Measurements from ENCODE around the gene FAM237A.

Gene FAM237A

DNA sequence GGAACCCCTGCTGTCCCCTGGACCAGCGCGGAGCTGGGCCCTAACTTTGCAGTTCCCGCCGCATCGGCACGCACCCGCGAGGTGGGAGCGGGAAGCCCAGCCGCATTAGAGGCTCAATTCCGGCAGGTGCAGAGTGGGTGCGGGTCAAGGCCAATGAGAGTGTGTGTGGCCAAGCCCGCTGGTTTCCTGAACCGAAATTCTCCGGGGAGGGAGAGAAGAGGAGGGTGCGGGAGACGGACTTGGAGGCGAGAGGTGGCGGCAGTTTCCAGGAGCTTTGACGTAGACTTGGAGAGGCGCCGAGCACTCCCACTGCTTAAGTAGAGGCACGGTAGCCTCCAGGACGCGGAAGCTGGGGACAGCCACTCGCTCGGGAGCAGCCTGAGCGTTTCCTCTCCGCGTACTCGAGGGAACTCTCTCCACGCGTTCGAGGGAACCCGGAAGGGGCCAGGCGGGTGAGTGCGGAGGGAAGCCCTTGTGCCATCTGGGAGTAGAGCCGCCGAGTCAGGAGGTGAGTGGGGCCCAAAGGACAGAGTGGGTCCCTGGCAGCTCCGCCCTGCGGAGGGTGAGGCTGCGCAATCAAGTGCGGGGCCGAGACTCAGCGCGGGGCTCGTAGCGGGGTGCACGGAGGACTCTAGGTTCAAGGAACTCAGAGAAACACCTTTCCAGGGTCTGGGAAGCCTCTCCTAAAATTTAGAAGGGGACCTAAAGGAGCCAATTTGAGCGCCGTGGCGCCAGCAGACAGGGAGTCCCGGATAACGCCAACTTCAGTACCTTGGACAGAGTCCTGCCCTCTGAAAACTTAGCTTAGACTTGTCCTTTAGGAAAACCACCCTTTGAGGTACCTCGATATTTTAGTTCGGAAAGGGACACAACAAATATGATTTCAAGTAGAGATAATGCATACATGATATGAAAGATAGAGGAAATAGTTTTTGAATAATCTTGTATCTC, at the start of gene FAM237A:
Gene FAM237A (plus strand): TSS at position 413 of the 951 bp plus-strand sequence. CDS start 1,750 bp downstream, outside the sequence.
- DNase-seq (ENCODE audit: insufficient read length, low spot score) (peak; percentile 3), FAIRE-seq (no peak)

DNA sequence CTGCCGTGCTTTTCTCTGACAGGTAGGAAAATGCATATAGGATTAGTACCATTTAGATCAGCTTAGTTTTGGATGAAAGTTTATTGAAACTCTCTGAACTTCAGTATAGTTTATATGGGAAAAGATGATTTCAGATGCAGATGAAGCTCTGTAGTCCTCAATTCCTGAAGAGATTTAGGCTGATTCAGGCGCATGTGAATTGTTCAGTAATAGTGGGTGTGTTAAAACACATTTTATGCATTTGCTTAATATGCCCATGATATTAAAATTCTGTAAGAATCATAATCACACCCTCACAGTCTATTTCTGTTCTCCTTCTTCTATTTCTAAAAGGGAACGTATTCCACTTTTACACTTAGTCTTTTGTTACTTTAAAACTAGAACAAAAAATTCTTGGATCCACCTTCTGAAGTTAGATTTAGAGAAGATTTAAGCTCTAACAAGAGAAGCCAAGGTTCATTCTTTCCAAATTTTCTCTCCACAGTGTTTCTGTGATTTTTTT, 44.5 kb upstream of the FAM237A start:
- no peak for DNase-seq (ENCODE audit: insufficient read length, low spot score)
- no peak for FAIRE-seq

DNA sequence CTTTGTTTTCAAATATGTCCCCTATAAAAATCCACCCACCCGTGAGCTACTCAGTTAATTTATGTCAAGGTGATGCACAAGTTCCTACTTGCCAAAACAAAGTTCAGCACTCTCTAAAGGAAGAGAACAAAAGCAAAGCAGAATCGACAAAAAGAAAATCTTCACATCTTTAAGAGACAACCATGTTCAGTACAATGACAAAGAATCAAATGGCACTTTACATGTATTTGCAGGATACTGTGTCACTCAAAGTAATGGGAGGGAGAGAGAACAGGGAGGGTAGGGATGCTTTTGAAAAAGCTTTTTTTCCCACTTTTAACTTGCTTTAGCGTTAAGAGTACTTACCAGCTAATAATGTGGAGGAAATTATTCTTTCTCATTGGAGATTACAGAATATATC, 39.0 kb upstream of the FAM237A start:
- FAIRE-seq (no peak), DNase-seq (ENCODE audit: insufficient read length, low spot score) (no peak)

DNA sequence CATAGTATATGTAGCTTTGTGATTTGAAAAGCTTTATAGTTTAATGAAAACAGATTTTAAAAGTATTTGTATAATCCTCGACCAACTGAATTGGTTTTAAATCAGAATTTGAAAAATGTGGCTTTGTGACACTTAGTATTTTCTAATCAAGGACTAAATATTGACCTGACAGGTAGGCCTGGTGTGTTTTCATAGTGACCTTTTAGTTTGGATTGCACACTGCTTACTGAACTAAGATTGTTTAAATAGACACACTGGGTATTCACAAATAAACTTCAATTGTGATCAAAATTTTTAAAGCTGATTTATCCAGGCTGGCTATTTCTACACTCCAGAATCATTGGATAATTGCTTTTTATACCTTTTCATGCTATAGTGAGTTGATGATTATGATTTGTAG, 31.8 kb upstream of the FAM237A start:
- FAIRE-seq: no peak
- DNase-seq (ENCODE audit: insufficient read length, low spot score): no peak

DNA sequence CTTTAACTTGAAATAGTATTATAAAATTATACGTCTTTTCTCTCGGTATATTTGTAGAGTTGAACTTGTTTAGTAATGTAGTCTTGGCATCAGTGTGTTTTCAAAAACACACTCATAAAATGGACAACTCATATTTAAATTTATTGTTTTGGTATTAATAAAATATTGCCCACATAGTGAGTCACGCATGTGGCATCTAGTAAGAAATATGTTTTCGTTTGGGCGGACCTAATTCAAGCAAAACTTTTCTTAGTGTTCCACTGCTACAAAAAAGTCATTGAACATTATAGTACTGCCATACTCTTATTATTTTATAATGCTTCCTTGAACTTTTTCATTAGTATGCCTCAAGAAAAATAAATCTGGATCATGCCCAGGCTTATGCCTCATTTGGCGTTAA, 31.1 kb upstream of the FAM237A start:
- FAIRE-seq (no peak), DNase-seq (ENCODE audit: insufficient read length, low spot score) (no peak)

DNA sequence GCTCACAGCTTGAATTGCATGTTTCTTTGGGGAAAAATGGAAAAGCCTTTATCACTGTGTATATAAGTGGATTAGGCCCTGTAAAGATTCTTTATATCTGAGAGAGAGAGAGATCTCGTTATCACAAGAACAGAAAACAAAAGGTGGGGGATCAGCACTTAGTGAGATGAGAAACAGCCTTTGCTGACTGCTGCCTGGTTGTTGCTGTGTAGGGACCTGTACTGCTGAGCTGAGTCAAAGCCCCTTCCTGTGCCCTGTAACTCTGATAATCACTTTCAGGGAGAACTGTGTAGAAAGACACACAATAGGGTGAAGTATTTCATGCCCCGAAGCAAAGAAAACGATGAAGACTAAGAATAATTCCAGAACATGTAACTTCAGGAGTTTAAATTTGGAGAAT, 30.6 kb upstream of the FAM237A start:
- FAIRE-seq (no peak), DNase-seq (ENCODE audit: insufficient read length, low spot score) (no peak)

DNA sequence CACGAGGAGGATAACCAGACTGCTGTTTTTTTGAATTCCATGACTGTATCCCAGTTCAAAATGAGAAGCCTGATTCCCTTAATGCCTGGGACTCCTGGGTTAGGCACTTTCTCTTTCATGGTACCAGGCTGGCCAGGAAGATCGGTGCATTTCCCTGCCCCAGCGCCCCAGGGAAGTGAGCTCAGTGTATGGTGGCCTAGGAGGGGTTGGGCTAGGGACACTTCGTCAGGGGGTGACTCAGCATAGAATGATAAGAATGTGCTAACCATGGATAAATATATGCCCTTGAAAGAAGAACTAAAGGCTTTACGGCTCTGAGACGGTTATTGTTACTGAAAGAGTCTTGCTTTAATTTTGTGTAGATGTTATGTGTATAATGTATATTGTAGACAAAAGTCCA, 27.5 kb upstream of the FAM237A start:
- FAIRE-seq (no peak), DNase-seq (ENCODE audit: insufficient read length, low spot score) (no peak)

DNA sequence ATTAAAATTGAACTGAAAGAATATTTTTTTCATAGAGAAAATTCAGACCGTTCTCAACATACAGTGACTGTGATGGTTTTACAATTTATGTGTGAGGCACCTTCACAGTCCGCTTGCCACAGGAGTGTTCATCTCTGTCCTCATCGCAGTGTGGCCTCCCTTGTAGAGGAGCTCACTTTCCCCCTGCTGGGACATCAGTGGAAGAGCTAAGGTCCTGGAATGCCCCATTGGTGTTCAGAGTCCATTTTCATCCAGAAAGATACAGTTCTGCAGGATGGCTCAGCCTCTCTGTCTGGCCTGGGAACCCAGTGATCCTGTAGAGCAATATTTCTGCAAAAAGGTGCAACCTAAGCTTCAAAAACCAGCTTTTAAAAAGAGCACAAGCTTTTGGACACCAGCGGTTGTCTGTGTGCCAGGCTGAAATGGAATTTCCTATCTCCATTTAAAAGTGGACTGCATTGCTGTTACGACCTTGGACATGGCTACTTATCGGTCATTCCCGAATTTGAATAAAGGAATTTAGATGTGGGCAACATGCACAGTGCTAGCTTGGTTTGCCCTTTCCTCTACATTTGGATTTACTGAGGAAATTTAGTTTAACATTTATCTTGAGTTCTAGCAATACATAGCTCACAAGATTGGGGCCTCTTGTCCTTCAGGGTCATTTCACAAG, 26.7 kb upstream of the FAM237A start:
- no peak for FAIRE-seq

DNA sequence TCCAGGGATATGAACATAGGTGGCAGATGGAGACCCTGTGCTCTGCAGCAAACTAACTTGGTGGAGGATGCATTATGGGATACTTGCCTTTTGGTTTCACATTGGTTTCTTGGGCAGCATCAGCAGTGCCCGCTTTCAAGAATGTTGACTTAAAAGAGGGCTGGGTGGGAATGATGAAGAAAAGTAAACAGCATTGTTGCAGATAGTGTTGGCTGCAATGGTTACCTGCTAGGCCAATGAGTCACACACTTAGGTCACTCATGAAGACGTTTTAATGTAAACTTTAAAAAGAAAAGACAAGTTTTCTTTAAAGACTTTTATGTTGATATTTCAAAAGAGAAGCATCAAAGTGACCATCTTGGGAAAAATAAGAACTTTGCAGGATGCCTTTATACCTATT, 26.1 kb upstream of the FAM237A start:
- FAIRE-seq (no peak), DNase-seq (ENCODE audit: insufficient read length, low spot score) (no peak)

More for the DNA sequence above, 26.7 kb upstream of the FAM237A start:
- no peak for DNase-seq (ENCODE audit: insufficient read length, low spot score)

DNA sequence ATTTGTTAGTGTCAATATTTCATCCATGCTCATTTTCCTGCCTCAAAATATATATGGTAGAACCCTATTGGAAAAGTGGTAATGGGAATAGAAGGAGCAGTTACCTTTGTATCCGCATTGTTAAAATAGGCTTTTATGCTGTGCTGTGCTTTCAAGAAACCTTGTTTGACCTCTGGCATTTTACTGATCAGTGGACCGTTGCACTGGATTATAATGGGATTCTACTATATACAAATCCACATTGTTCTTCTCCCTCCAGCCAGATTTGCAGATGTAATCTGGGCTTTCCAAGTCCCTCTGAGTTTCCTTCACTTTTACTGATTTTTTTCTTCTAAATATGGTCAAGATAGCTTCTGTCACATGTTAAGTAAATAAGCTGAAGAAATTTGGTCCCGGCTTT, 23.3 kb upstream of the FAM237A start:
- no peak for FAIRE-seq

DNA sequence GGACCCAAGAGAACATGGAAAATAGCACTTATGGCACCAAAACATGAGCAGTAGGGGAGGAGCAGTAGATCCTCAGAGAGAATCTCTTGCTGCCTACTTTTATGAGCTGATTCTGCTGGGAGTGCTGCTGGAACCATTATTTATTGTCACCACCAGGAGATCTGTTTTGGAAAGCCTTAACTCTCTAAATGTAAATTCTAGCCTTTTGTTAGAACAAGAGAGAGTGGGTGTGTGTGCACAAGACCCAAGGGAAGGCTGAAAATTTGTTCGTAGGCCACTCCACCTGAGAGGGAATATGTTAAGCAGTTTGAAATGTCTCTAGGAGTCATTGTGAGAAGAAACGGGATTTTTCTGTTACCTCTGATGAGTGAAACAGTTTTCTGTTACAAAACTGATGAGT, 16.2 kb upstream of the FAM237A start:
- no peak for FAIRE-seq
- no peak for DNase-seq (ENCODE audit: insufficient read length, low spot score)

More for the DNA sequence above, 23.3 kb upstream of the FAM237A start:
- DNase-seq (ENCODE audit: insufficient read length, low spot score): no peak

DNA sequence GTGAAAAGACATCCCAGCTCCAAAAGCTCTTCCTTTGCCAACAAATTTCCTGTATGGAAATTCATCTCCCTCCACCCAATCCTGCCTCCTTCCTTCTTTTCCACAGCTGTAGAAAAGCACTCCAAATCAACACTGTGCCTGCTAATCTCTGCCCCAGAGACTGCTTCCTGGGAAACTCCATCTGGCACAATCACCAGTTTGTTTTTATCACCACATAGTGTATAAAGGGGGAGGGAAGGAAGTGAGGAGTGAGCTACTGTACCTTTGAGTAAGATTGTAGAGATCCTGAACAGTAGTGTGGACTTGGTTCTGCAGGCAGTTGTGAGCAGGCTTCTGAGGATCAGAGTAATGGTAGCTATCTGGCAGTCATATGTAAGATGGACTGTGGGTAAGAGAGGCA, 14.7 kb upstream of the FAM237A start:
- no peak for FAIRE-seq

DNA sequence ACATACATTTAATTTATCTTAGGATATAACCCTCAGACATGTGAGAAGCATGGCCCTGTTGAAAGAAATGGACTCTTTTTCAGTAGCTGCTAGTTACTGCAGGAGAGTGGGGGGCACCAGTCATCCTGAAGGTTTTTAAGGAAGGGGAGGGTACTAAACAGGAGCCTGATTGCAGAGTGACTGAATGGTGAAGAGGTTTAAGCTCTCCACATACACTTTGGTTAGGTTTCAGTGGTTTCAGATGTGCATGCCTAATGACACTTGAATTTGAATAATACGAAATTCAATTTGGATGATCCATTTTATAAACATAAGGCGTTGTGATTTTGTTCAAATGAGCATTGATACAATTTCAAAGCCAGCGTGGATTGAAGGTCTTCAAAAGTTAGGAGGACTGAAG, 10.9 kb upstream of the FAM237A start:
- DNase-seq (ENCODE audit: insufficient read length, low spot score): no peak
- no peak for FAIRE-seq

More for the DNA sequence above, 14.7 kb upstream of the FAM237A start:
- no peak for DNase-seq (ENCODE audit: insufficient read length, low spot score)

DNA sequence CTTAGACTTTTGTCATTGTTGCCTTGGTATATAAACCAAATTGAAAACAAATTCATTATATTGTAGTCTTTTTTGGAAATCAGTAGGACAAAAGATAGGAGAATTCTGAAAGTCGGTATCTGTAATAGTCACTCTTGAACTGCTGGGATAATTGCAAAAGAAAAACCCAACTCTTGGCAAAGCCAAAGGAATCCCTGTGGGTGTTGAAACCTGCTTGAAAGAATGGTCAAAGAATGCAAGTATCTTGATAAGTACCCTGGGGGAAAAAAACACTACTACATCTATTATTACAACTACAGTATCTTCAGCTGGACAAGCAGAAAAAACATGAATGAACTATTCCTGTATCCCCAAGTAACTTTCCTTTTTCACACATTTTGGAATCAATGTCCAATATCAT, 7.3 kb upstream of the FAM237A start:
- FAIRE-seq (no peak), DNase-seq (ENCODE audit: insufficient read length, low spot score) (no peak)

DNA sequence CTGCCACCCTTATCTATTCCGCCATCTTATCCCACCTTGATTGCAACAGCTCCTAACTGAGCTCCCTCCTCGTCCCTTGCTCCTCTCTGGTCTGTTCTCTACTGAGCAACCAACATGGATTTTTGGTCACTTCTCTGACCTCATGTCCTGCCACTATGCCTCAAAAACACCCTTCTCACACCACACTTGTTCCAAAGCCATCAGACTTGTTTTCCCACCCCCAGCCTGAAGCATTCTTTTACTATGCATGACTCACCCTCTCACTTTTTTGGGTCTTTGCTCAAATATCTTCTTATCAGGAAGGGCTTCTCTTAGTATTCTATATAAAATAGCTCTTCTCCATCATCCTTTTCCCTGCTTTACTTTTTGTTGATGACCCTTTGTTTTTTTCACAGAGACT, 2.7 kb upstream of the FAM237A start:
- FAIRE-seq: no peak

DNA sequence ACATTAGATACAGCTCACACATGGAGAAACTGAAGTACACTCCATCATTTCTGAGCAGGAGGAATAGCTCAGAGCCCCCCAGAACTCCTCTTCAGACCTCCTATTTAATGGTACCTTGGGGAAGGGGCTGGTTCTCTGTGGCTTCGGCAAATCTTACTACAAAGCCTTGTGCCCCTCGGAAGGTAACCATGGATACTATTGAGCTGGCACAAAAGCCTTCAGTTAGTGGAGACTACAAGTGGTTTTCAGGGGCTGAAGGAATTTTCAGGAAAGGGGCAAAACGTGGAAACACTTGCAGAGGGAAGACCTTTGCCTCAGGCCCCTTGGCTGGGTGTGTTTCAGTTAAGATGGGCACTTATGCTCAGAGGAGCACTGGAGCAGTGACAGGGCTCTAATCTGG, 1.1 kb upstream of the FAM237A start:
- FAIRE-seq (no peak), DNase-seq (ENCODE audit: insufficient read length, low spot score) (no peak)

More for the DNA sequence above, 2.7 kb upstream of the FAM237A start:
- DNase-seq (ENCODE audit: insufficient read length, low spot score): no peak

DNA sequence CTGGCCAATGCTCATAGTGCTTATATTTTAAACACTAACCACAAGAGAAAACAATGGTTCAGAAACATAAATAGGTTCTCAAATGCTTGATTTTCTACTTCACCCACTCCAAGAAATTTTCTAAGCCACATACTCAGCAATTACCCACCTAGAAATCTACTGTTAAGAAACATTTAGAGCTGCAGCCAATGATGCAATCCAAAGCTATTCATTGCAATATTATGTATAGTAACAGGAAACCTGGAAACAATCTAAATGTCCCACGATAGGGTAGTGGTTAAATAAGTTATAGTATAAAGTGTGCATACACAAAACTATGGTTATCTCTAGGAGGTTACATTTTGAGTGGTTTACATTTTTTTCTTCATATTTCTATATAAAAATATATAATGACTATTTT, 5.7 kb downstream of the FAM237A start:
- no peak for FAIRE-seq
- no peak for DNase-seq (ENCODE audit: insufficient read length, low spot score)

DNA sequence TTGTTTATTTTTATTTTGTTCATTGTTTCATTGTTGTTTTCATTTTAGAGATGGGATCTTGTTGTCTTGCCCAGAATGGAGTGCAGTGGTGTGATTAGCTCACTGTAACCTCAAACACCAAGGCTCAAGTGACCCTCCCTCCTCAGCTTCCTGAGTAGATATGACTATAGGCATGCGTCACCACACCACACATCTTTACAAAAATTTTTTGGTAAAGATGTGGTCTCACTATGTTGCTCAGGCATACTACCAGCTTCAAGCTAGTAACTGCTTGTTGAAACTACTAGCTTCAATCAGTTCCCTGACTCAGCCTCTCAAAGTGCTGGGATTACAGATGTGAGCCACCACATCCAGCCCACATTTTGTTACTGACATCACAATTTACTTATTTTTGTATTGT, 14.8 kb downstream of the FAM237A start:
- DNase-seq (ENCODE audit: insufficient read length, low spot score) (no peak), FAIRE-seq (no peak)

DNA sequence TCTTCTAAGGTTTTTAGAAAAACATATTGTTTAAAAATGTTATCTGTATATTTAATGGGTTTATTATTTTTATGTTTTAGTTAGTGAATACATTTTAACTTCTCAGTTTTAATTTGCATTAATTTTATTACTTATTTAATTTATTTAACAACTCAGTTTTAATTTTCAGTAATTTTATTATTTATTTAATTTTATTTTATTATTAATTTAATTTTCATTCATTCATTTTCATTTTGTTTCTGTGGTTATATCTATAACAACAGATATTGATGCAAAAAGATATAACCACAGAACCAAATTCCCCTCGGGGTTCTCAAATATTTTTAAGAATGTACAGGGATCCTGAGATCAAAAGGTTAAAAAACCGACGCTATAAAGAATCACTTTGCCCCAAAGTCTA, 23.0 kb downstream of the FAM237A start:
- DNase-seq (ENCODE audit: insufficient read length, low spot score): no peak
- no peak for FAIRE-seq

DNA sequence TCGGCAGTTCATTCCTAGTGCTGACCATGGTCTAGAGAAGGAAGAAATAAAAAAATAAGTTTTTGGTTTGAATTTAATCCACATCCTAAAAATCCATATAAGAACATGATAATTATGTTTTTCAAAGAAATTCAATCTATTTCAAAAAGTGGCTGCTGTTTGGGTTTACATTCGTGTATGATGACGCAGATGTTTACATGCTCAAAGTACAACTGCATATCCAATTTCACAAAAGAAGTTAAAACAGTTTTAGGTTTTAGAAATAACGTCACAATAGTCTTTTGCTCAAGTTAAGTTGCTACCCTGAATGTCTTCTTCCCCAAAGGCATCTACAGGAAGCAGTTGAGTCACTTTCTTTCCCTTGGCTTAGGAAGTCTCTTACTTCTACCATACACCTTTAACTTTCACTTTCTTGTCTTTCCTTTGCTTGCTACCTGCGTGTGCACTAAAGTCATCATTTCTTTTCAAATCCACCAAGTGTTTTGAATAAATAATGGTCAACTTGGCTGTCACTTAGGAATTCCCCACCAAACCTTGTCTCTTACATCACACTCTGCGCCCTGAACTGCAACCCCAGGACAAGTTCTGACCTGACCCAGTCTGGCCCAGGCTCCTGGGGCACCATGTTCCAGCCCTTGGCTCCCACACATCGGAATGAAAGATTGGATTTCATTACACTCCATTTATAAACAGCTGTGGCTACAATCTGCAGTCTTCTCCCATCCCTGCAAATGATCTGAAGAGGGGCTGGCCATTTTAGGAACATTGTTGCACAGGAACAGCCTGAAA, 28.4 kb downstream of the FAM237A start:
- no peak for DNase-seq (ENCODE audit: insufficient read length, low spot score)
- FAIRE-seq: no peak

DNA sequence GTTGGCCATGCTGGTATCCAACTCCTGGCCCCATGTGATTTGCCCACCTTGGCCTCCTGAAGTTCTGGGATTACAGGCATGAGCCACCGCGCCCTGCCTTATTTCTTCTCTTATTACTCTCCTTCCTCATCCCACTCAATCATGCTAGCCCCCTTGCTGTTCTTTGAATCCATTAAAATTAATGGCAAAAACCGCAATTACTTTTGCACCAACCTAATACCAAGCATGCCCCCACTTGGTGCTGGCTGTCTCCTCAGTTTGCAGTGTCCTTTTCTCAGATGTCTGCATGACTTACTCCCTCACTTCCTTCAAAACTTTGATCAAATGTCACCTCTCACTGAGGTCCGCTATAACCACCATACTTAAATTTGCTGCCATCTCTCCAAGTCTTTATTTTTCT, 41.3 kb downstream of the FAM237A start:
- no peak for FAIRE-seq
- DNase-seq (ENCODE audit: insufficient read length, low spot score): no peak

Data from GM19239 (cell line).